GM12878 (cell line): Measurements from ENCODE around the gene EIF4ENIF1. TPM values are rescaled to one million over a fixed set of nuclear protein-coding genes. Genes with fewer than 3 reads are reported as not detected.

Experiments used
- ATAC-seq: fragments of 200-7000 bp; cut with Tn5 transposase; 3 replicates; pipeline ENCODE4 v1.9.1; 2020; ENCODE audit warnings: mild to moderate bottlenecking, moderate library complexity
- BruUV-seq: library from RNA; stranded (reverse); fragments of 400-500 nt; replicated peaks from 2 replicates; lab custom pipeline; 2021; lab: Mats Ljungman, UMichigan
- CTCF ChIA-PET: fragments of 300-600 bp; sonication (Branson Sonifier 250); formaldehyde crosslinking; extraction: SDS; loops from one replicate; lab custom pipeline; 2021; ENCODE audit warnings: inconsistent platforms; lab: Yijun Ruan, JAX
- POLR2A ChIA-PET: fragments of 350-600 bp; formaldehyde crosslinking; extraction: SDS; loops from one replicate; lab custom pipeline; 2021; ENCODE audit warnings: inconsistent platforms; lab: Charles Lee
- RAD21 ChIA-PET: fragments of 300-600 bp; sonication (Branson Sonifier 250); formaldehyde crosslinking; loops from one replicate; lab custom pipeline; 2023; ENCODE audit warnings: antibody characterized with exemption; ENCODE audit not compliant: unreplicated experiment; lab: Charles Lee
- SMC1A ChIA-PET: fragments of 300-600 bp; sonication (Branson Sonifier 250); formaldehyde crosslinking; loops from one replicate; lab custom pipeline; 2023; ENCODE audit not compliant: unreplicated experiment, uncharacterized antibody; lab: Charles Lee
- DNase-seq: peaks from one replicate; pipeline ENCODE4 v3.0.0-alpha.2; 2011; ENCODE audit warnings: low read depth, low spot score
- FAIRE-seq: peaks from 3 replicates; lab custom pipeline; 2011; peaks lifted over from hg19 to GRCh38; lab: Jason Lieb, UNC
- H2AFZ ChIP-seq: 2 replicates; pipeline ENCODE4 v1.6.0; 2011; ENCODE audit warnings: low read depth, low read length, control low read depth; ENCODE audit not compliant: control insufficient read depth
- H3K27ac ChIP-seq: 2 replicates; pipeline ENCODE4 v1.5.1; 2011; ENCODE audit warnings: control low read depth; ENCODE audit not compliant: control insufficient read depth, insufficient read depth
- H3K27me3 ChIP-seq, 2 experiments: replicated peaks in 1 of 2; 2 replicates each; pipeline versions ENCODE4 v1.6.0 to v1.6.1; 2011; ENCODE audit warnings: low read length in 1 of 2; ENCODE audit not compliant: control insufficient read depth in 2 of 2, insufficient read depth in 2 of 2
- H3K36me3 ChIP-seq, 2 experiments: 2 replicates each; pipeline ENCODE4 v1.5.1; 2011; ENCODE audit warnings: low read length in 1 of 2; ENCODE audit not compliant: control insufficient read depth in 2 of 2, insufficient read depth in 2 of 2
- H3K4me1 ChIP-seq: 2 replicates; pipeline ENCODE4 v1.6.1; 2011; ENCODE audit warnings: mild to moderate bottlenecking, low read length, moderate library complexity, mixed read lengths; ENCODE audit not compliant: control insufficient read depth, insufficient read depth
- H3K4me2 ChIP-seq: 2 replicates; pipeline ENCODE4 v1.6.0; 2011; ENCODE audit warnings: control low read depth; ENCODE audit not compliant: control insufficient read depth, insufficient read depth
- H3K4me3 ChIP-seq: fragments of 200-600 bp; sonication (generic); 2 replicates; pipeline ENCODE4 v1.5.1; 2016
- H3K79me2 ChIP-seq: 2 replicates; pipeline ENCODE4 v1.6.0; 2011; ENCODE audit warnings: low read length; ENCODE audit not compliant: control insufficient read depth, insufficient read depth
- H3K9ac ChIP-seq: 2 replicates; pipeline ENCODE4 v1.8.0; 2011; ENCODE audit warnings: low read length, control low read depth, mixed read lengths; ENCODE audit not compliant: control insufficient read depth, insufficient read depth
- H3K9me3 ChIP-seq: replicated peaks from 3 replicates; pipeline ENCODE4 v1.5.1; 2011; ENCODE audit warnings: mild to moderate bottlenecking, low read length; ENCODE audit not compliant: control insufficient read depth, insufficient read depth
- H4K20me1 ChIP-seq: 2 replicates; pipeline ENCODE4 v1.6.0; 2011; ENCODE audit not compliant: control insufficient read depth, insufficient read depth
- BMI1 ChIP-seq: fragments of 450-650 bp; IDR thresholded peaks from 2 replicates; pipeline ENCODE4 v1.6.1; 2016; ENCODE audit warnings: mild to moderate bottlenecking, moderate library complexity, borderline replicate concordance
- EED ChIP-seq: sonication (generic); IDR thresholded peaks from 2 replicates; pipeline ENCODE4 v1.6.1; 2016; ENCODE audit warnings: antibody characterized with exemption, low read depth
- ELK1 ChIP-seq: IDR thresholded peaks from 2 replicates; pipeline ENCODE4 v1.6.1; 2012; ENCODE audit warnings: low read depth, low read length, improper control_type of control experiment
- FOS ChIP-seq: IDR thresholded peaks from 3 replicates; pipeline ENCODE4 v1.6.1; 2011; ENCODE audit warnings: borderline replicate concordance; ENCODE audit not compliant: insufficient read length; ENCODE audit errors: extremely low read depth
- MYC ChIP-seq: IDR thresholded peaks from 2 replicates; pipeline ENCODE4 v1.6.1; 2011; ENCODE audit warnings: mild to moderate bottlenecking, low read length, moderate library complexity, inconsistent platforms; ENCODE audit not compliant: insufficient read depth, insufficient replicate concordance, insufficient read length, severe bottlenecking
- RAD21 ChIP-seq: IDR thresholded peaks from 2 replicates; pipeline ENCODE4 v1.6.1; 2011; ENCODE audit warnings: mild to moderate bottlenecking, low read depth, low read length, moderate library complexity; ENCODE audit not compliant: insufficient read depth
- RCOR1 ChIP-seq: conservative IDR thresholded peaks from 2 replicates; pipeline ENCODE4 v1.6.1; 2012; ENCODE audit warnings: low read depth, low read length, improper control_type of control experiment
- RFX5 ChIP-seq: IDR thresholded peaks from 2 replicates; pipeline ENCODE4 v1.6.1; 2011; ENCODE audit warnings: low read depth, low read length, improper control_type of control experiment
- SIN3A ChIP-seq: IDR thresholded peaks from 2 replicates; pipeline ENCODE4 v1.6.1; 2012; ENCODE audit warnings: low read depth, low read length, improper control_type of control experiment
- SREBF2 ChIP-seq: IDR thresholded peaks from 2 replicates; pipeline ENCODE4 v1.6.1; 2012; ENCODE audit warnings: mild to moderate bottlenecking, low read length
- TCF12 ChIP-seq: IDR thresholded peaks from 2 replicates; pipeline ENCODE4 v1.6.1; 2011; ENCODE audit warnings: low read depth, mild to moderate bottlenecking, low read length
- ZNF217 ChIP-seq: fragments of 450-650 bp; IDR thresholded peaks from 2 replicates; pipeline ENCODE4 v1.6.1; 2017; ENCODE audit warnings: antibody characterized with exemption, mild to moderate bottlenecking
- ZNF622 ChIP-seq: fragments of 450-650 bp; IDR thresholded peaks from 2 replicates; pipeline ENCODE4 v1.6.1; 2017; ENCODE audit warnings: mild to moderate bottlenecking, inconsistent platforms
- WGBS: methylation state at CpG from one replicate; pipeline ENCODE4 v1.1.6; 2016; ENCODE audit warnings: low lambda C conversion rate; ENCODE audit not compliant: insufficient replicate concordance, insufficient coverage; ENCODE audit errors: missing lambda C conversion rate; 5-methylcytosine and 5-hydroxymethylcytosine counted together
- in situ Hi-C: fragments of 300-500 bp; cut with MboI; formaldehyde crosslinking; loops from 9 replicates; pipeline ENCODE4 v1.14.3; 2018; ENCODE audit warnings: mixed read lengths
- intact Hi-C: fragments of 100-400 bp; cut with micrococcal nuclease; formaldehyde crosslinking; loops from one replicate; pipeline ENCODE4 v1.14.2; 2022; ENCODE audit not compliant: unreplicated experiment
- polyA plus RNA-seq, 11 experiments: library from polyadenylated mRNA; depleted of rRNA in 4 of 11; unstranded in 6 of 11; stranded (reverse) in 5 of 11; fragments of >200 nt; fragmentation: Nextera tagmentation in 4 of 11; fragmentation: Illumina TruSeq in 1 of 11; extraction: Ambion mirVana in 4 of 11; extraction: Trizol in 1 of 11; gene quantifications; 1 replicate in 1 of 11; 2 replicates in 10 of 11; pipeline versions ENCODE4 v1.2.1 to v1.2.3, GENCODE V29; 2011 to 2016; ENCODE audit warnings: inconsistent platforms in 2 of 11, missing spikeins in 2 of 11, low read depth in 1 of 11
- total RNA-seq, 4 experiments: library from RNA; depleted of rRNA in 3 of 4; stranded (reverse); fragments of >200 nt in 3 of 4; fragmentation: Illumina TruSeq in 1 of 4; extraction: Trizol in 1 of 4; gene quantifications; 2 replicates each; pipeline versions ENCODE4 v1.2.1 to v1.2.3, GENCODE V29; 2013 to 2021
- TF ChIP-seq, protein P1 (sequence below): IDR thresholded peaks from 2 replicates; pipeline ENCODE4 v1.6.1; 2011; ENCODE audit warnings: borderline replicate concordance, low read depth, mild to moderate bottlenecking, moderate library complexity, mixed read lengths, low read length; ENCODE audit not compliant: insufficient read depth; ENCODE audit errors: extremely low read length

The EIF4ENIF1 gene
- total and polyA plus RNA-seq, 10 of the 15 experiments (the other 5 are each of a cell fraction or from before 2014, with no cell fraction given), result 4.4 to 43.7 (median 24.4) TPM

DNA sequence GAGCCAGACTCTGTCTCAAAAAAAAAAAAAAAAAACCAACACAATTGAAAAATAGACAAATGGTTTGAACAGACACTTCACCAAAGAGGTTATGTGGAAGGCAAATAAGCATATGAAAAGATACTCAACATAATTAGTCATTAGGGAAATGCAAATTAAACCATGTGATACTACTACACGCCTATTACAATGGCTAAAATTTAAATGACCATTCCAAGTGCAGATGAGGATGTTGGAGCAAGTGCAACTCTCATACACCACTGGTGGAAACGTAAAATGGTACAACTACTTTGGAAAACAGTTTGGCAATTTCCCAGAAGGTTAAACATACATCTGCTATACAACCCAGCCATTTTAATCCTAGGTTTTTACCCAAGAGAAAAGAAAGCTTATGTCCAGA, 24.3 kb downstream of the EIF4ENIF1 start (continued):
- TF ChIP-seq RFX5, result no peak

- Histone ChIP-seq H3K9ac (no peak overlapping the region), H3K9me3 (no peaks in the 10 kb centered on the region), H3K36me3 (peaks cover 3 to 47% of the 10 kb centered on the region in 2 experiments), H3K4me3 (no peak overlapping the region), H3K27ac (no peak overlapping the region), H3K27me3 (no peaks in the 10 kb centered on the region), H2AFZ (no peak overlapping the region), H4K20me1 (no peaks in the 10 kb centered on the region; the same call in 1 of the 2 replicates), H3K4me2 (no peak overlapping the region), H3K4me1 (no peaks in the 10 kb centered on the region), H3K79me2 (no peaks in the 10 kb centered on the region)
- WGBS, result 90% methylated on average over 3 of the region's 3 CpGs
- DNase-seq, result no peak
- POLR2A ChIA-PET, result no interaction called here
- SMC1A ChIA-PET, result interaction anchor here (1.2 kb wide), 1 partner anchor 32 kb away, joined by 4 read pairs; no protein-coding TSS in a partner anchor
- intact Hi-C loops (no loop called here), in situ Hi-C loops (no loop called here)
- BruUV-seq, result no TSS peak
- no peak for FAIRE-seq
- TF ChIP-seq ZNF217, result no peak
- TF ChIP-seq ELK1, result no peak
- no peak for TF ChIP-seq SREBF2
- no peak for TF ChIP-seq TCF12
- no peak for TF ChIP-seq RAD21
- TF ChIP-seq ZNF622, result no peak
- TF ChIP-seq SIN3A, result no peak
- TF ChIP-seq EED, result no peak
- no peak for TF ChIP-seq FOS
- no peak for TF ChIP-seq MYC
- TF ChIP-seq, protein P1, sequence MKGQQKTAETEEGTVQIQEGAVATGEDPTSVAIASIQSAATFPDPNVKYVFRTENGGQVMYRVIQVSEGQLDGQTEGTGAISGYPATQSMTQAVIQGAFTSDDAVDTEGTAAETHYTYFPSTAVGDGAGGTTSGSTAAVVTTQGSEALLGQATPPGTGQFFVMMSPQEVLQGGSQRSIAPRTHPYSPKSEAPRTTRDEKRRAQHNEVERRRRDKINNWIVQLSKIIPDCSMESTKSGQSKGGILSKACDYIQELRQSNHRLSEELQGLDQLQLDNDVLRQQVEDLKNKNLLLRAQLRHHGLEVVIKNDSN, result no peak
- no peak for TF ChIP-seq RCOR1
- no peak for TF ChIP-seq BMI1
- no peak for ATAC-seq
- CTCF ChIA-PET, result no interaction called here
- RAD21 ChIA-PET, result no interaction called here
Measured at GRCh38 chr22:31461699-31462098, 27.9 kb downstream of the EIF4ENIF1 start.
